Stimulated activated naive CD4-positive, alpha-beta T cell treated with Interleukin-2 at 50 U/mL for 16 hours (primary cell): ENCODE measurements around the gene SQSTM1.

Source experiments
- DNase-seq: peaks from one replicate; lab custom pipeline; 2025; lab: John Stamatoyannopoulos, UW

Gene SQSTM1

DNA sequence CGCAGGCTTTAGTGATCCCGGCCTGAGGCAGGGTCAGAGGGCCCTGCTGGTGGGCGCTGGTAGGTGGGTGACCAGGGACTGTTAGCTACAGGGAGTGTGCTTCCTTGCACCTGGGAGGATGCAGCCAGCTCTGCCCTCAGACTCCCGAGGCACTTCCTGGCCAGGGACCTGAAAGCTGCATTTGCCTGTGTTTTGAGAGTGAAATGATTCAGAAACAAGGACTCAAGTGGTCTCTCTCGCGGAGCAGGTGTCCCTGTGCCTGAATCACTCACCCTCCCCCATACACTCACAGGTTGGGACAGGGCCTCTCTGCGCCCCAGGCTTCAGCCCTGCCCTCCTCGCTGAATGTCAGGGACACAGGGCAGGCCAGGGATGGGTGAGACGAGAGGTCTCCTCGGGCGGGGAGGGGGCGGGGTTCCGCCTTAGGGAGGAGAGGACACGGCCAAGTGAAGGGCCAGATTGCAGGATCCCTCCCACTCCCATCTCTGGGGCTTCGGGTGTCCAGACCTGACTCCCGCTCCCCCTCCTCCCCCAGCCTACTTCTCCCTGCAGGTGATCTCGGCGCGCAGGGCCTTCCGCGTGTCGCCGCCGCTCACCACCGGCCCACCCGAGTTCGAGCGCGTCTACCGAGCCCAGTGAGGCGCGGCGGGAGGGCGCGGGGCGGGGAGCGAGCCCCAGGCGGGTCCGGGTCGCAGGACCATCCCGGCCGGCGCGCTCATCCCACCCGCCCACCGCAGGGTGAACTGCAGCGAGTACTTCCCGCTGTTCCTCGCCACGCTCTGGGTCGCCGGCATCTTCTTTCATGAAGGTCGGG, 25.4 kb upstream of the SQSTM1 start:
- no peak for DNase-seq

DNA sequence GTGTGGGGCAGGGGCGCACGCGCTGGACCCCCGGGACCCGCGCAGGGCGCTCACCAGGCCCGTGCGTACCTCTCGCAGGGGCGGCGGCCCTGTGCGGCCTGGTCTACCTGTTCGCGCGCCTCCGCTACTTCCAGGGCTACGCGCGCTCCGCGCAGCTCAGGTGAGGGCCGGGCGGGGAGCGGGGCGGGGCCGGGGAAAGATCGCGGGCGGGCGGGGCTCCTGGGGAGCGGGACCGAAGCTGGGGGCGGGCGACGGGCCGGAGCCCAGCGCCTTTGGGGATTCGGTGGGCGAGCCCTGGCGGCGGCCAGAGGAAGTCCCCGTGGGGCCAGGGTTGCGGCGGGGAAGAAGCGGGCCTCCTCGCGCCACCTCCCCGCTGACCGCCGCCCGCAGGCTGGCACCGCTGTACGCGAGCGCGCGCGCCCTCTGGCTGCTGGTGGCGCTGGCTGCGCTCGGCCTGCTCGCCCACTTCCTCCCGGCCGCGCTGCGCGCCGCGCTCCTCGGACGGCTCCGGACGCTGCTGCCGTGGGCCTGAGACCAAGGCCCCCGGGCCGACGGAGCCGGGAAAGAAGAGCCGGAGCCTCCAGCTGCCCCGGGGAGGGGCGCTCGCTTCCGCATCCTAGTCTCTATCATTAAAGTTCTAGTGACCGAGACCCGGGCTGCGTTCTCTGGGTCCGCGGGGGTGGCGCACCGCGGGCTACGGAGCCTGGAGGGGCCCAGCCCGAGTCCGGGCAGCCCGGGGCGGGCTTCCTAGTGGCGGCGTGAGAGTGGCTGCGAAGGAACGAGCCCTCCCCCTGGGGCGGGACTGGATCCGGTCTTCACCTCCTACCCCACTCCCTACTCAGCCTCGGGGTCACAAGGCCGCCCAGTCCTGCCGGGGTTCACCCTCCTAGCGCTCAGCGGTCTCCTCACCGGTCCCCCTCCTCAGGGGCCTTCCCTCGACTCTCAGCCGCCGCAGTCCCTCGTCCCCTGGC, 24.6 kb upstream of the SQSTM1 start:
- DNase-seq: peak; percentile 79

DNA sequence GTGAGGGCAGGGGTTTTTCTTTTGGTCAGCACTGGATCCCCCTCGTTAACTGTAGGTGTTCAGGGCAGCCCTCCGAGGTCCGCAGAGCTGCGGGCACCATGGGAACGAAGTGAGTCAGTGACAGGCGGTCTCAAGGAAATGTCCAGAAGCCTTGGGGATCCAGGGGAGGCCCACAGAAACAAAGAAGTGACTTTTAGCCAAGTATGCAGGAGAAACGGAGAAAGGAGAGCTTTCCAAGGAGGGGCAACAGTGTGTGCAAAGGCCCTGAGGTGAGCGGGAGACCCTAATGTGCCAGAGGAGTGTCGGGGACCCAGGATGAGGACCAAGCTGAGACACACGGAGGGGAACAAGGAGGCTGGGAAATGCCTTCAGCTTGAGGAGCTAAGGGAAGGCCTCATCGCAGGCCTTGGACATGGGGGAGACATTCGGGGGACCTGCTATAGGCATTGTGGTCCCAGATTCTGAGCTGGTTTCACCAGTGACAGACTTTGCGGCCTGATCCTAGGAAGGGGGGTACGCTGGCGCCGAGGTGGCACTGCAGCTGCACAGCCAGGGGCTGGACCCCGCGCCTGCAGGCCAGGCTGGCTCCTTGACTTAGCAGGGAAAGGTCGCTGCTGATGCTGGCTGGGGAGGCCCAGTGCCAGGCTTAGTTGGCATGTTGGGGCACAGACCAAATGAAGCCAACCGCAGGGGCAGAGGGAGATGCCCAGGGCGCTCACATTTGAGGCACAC, 23.7 kb upstream of the SQSTM1 start:
- no peak for DNase-seq

DNA sequence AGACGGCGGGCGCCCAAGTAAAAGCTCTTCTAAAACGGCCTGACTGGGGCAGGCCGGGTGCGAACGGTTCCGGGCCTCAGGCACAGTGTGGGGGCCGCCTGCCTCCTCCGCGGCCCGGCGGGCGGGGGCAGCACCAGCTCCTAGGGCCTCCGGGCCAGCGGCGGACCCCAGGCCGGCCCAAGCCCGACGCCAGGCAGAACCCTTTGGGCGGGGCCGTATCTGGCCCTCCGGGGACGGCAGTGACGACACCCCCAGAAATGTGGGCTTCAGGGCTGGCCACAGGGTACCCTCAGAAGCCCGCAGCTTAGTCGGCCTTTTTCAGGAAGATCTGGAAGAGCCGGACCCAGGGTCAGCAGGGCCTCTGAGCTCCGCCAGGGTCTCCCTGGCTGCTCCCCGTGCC, 23.0 kb upstream of the SQSTM1 start:
- DNase-seq: no peak

DNA sequence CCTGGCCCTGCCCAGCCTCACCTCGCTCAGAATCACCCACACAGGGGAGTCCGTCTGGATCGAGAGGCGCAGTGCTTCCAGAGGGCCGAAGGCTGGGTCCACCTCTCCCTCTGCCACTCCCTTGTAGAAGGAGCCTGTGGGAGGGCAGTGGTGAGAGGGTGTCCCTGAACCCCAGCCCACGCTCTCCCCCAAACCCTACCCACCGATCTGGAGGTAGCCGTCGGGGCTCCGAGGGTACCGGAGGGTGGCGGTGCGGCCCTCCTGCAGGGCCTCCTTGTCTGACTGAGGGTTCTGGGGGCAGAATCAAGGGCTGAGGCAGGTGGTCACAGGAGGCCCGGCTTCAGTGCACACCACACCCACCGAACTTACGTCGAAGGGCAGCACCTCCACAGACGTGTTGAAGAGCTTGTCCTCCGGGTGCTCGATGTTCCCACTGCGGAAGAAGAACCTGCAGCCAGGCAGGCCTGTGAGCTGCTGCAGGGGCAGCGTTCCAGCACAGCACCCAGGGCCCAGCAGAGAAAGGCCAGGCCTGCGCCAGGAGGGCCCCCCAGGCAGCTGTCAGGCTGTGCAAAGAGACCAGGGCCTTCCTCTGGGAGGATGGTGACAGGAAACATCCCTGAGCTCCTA, 22.4 kb upstream of the SQSTM1 start:
- no peak for DNase-seq

DNA sequence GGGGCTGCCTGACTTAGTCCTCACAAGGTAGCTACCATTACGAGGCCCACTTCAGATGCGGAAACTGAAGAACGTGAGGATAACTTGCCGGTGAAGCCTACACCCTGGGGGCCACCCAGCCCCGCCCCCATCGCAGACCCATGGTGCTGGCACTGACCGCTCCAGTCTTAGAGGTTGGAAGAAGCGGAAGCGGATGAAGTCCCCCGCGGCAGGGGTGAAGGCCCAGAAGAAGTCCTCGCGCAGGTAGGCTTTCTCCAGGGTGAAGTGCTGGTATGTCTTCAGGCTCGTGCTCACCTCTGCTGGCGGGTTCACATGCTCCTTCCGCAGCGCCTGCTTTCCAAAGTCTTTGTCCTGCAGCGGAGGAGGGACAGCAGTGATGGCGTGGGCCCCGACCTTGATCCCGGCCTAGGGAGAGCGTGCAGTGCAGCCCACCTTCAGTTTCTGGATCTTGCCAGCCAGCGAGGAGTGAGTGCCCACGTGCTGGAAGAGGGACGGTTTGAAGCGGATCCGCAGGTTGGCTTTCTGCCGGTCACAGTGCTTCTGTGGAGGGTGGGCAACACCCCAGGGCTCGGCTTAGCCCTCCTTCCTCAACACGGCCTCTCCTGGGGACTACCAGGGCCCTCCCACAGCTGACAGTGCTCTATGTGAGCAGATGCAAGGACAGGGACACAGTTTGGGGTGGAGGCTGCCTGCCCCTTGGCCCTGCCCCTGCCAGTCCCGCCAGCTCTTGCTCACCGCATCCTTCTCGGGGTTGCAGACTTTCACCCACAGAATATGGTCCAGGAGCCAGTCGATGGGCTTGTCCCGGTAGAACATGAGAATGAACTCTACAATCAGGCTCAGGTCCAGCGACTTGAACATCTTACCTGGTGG, 21.7 kb upstream of the SQSTM1 start:
- DNase-seq: no peak

DNA sequence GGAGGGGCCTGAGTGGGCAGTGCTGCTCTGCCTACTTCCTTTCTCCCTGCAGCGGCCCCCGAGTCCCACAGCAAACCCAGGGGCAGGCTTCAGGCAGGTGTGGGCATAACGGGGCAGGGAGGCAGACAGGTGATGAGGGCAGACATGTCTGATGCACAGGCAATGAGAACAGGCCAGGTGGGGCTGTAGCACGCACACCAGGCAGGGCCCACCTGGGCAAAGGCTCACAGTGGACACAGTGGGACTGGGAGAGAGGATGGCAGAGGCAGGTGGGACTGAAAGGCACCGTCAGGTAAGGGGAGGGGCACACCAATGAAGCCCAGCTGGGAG, 21.1 kb upstream of the SQSTM1 start:
- no peak for DNase-seq

DNA sequence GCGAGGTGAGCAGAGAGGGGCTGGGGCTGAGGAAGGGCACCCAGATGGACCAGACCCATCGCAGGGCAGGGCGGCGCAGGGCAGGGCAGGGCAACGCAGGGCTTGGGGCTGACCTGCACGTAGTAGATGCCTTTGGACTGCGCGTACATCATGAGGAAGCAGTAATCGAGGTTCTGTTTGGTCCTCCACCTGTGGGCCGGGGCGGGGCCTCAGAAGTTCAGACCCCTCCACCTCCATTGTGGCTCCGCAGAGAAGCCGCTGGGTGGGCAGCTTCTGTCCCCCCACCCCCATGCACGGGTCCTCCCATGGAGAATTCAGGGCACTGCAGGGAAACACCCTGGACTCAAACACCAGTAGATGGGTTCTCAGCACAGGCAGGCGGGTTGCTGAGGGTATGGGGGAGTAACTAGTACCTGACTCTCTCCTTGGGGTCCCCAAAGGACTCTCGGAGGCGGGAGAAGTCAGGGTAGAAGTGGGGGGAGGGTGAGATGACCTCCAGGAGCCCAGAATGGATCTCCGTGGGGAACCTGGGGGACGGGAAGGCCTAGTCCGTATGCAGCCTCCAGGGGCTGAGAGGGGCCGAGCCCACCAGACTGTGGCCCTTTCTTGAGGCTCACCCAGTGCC, 20.5 kb upstream of the SQSTM1 start:
- DNase-seq: no peak

DNA sequence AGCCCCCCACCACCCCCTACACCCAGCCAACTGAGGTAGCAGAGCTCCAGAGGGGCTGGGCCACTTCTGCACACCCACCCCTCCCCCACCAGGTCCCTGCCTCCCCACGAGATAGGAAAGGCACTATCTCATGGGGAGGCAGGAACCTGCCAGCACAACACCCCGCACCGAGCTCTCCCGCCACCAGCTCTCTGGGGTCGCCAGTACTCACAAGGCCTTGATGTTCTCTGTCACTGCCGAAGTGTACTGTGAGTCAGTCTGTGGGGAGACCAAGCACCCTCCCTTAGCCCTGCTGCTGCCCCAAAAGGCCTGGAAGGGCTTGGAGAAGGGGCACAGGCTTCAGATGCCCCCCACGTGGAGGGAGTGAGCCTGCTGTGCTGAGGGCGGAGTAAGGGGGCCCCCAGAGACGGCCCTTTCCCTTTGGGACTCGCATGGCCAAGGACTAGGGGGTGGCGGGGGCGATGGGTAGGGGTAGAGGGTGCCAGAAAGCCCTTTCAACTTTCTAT, 20.0 kb upstream of the SQSTM1 start:
- no peak for DNase-seq

DNA sequence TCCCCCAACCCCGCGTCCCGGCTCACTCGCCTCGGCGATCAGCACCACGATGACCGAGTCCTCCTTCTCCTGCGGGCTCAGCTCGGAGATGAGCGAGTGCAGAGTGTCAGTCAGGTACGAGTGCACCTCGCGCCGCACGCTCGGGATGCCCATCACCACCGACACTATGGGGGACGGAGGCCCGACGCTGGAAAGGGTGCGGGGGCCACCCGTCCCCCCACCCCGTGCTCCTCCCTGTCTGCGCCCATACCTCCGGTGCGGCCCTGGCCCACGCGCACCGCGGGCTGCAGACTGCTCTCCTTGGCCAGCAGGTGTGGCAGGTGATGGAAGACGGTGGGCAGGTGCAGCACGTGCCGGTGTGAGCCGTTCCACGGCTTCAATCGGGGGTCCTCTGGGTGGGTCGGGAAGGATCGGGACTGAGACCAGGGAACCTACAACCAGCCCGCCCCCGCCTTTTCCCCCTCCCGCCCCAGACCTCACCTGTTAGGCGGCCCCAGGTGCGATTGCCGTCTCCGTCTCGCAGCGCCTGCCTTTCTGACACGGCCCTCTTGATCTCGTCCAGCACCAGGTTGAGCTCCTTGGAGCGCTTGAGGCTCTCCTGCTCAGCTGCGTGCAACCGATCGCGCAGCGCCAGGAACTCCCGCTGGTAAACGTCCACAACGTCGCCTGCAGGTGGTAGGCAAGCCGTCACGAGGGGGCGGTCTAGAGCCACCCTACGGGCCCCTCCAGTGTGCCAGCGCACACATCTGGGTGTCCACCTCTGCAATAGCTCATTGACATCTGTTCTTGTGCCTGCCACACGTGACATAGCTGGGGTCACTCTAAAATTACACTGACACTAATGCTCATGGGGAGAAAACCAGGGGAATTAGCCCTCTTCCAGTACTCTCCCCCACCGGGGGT, 19.1 kb upstream of the SQSTM1 start:
- peak; percentile 79 for DNase-seq

DNA sequence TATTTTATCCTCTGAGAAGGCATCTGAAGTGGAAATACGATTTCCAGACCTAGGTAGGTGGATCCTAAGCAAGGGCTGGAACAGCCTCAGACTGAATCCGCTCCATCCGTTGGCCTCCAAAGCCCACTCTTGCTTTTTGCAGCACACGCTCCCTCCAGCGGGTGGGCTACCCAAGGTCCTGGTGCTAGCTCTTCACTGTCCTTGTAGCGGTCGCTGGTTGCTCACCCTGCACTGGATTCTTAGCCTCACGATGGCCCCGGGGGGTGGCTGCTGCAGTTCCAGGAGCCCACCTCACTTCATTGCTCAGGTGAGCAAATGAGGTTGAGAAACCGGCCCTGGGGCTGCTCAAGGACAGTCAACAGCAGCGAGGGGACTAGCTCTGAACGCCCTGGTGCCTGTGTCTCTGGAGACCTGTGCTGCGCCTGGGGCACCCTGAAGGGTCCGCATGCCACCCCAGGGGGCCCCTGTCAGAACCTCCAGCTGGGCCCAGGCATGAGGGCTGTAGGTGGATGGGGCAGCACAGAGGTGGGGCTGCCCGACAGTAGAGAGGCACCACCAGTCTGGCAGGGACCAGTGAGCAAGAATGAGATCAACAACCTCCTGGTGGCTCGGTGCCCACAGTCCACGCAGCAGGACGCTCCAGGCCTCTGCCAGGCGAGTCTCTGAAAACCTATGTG, 18.4 kb upstream of the SQSTM1 start:
- no peak for DNase-seq

DNA sequence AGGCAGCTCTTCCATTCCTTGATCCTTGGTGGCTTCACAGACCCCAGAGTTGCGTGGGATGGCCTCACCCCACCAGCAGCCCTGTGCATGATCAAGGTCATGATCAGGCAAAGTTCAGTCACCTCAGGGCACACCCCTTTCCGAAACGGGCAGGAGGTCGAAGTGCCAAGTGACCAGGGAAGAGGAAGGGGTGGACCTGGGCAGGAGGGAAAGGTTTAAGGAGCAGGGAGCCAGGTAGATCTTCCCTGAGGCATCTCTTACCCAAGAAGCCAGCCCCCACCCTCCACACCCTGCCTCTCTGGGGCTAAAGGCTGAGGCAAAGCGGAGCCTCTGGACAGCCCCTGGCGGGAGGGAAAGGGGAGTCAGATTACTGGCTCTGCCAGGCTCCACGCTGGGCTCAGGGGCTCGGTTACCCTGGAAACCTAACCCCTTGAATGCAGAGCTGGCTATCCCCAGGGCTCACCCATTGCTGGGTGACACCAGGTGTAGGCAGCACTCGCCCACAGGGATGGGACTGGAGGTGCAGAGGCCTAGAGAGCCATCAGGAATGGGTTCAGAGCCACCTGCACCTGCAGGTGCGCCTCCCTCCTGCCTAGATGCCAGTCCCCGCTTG, 17.6 kb upstream of the SQSTM1 start:
- DNase-seq: no peak

DNA sequence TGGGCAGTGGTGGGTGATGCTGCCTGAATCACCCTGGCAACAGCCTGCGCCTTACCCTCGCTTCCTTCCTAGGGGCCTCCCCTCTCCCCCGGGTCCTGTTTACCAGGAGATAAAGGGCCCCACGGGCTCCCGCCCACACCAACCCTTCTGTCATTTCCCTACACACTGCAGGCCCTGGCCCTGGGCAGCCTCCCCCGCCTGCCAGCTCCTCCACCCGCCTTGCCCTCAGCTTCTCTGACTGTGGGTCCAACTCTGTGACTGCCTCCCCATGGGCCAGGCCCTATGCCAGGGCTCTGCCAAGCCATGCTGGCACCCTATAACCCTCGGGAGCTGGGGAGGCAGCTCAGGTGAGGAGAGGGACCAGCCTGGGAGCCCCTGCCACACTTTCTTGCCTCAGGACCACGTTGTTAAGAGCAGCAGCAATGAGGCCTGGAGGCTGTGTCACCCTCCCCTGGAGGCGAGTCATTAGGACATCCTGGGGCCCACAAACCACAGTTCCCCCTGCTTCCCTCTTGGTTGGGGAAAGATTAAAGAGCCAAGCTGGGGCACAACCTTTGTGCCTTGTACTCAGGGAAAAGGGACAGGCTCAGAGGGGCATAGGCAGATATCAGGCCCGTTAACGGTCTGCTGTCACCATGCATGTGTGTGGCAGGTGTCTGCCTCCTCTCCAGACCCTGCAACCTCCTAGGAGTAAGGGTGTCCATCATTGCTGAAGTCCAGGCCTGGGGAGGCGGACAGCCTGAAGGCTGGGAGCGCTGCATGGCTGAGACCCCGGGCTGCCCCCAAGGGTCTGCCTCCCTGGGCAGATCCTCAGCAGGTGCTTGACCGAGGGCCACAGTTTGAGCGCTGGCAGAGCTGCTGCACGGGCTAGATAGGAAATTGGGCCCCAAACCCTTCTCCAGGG, 16.8 kb upstream of the SQSTM1 start:
- peak; percentile 52 for DNase-seq

DNA sequence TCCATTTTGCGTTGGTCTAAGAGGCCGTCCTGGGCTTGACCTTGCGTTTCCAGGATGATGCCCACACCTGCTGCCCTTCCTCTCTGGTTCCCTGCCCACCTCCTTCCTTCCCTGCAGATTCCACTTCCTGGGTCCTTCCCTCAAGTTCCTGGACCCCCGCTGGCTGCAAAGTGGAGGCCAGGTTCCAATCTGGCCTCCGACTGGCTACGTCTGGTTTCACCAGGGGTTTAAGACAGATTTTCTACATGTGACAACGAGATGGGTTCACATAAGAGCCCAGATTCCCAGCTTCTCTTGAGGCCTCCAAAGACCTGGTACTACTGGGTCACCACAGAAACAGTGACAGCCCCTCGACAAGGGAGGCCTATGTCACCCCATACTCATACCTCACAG, 16.2 kb upstream of the SQSTM1 start:
- DNase-seq: no peak

DNA sequence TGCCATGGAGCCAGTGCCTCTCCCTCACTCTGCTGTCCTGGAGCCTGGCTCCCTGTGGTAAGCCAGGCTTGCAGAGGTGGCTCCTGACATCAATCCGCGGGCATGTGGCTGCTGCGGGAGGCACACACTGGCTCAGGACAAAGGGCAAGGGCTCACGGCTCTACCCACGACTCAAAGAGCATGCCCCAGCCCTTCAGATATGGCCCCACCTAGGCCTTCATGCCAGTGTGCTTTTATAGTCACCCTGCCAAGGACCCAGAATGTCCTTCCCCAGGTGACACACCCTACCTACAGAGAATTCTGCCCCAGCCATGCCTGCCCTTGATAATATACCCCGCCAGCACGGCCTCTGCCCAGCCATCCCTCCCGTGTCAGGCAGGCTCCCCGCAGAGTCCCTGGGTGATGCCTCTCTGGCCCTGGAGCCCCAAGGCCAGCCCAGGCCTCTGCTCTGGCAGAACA, 15.6 kb upstream of the SQSTM1 start:
- DNase-seq: no peak

DNA sequence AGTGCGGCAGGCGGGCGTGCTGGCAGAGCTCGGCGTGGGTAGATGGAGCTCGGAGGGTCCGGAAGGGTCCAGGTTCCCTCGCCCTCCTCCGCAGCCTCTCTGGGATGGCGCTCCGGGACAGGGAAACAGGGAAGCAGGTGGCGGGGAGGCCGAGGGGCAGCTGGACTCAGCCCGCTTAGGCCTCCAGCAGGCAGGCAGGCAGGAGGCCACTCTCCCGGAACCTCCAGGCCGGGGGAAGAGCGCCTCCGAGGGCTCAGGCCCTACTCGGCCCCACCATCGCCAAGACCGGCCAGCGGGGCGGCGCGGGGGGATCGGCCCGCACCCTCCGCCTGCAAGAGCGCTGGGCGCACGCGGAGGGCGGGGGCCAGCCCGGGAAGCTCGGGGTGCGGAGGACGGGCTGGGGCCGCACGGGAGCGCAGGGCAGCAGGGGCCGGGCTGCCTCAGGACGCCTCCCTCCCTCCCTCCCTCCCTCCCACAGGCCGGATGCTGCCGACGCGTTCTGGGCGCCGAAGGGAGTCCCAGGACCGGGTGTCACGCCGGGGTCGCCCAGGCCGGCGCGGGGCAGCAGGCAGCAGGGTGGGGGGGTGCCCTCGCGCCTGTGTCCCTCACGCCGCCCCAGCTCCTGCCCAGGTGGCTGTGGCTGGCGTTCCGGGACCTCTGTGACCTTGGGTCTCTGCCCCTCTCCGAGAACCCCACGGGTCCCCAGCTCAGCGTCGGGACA, 15.0 kb upstream of the SQSTM1 start:
- peak; percentile 17 for DNase-seq
